Measurements from ENCODE around the gene CDK17.

The CDK17 gene

DNA sequence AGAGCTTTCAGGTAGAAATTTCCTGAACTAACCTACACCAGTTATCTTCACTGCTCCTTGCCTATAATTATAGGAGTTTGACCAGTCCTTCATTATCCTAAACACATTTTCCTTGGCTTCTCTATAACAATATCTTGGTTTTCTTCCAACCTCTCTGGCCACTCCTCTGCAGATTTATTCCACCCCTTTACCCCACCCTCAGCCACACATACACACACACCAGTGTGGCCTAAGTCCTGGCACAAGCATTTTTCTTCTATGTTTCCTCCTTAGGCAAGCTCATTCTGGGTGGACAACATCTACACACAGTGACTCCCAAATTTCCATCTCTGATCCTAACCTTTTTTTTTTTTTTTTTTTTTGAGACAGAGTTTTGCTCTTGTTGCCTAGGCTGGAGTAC lies 25.1 kb downstream of the CDK17 start:
- Histone ChIP-seq H3K9me3 (ENCODE audit: insufficient read depth, low read length) (peaks cover 12% of the 10 kb centered on the region), H3K9ac (ENCODE audit: insufficient read length, low read depth) (no peak overlapping the region), H3K4me1 (ENCODE audit: insufficient read depth, insufficient read length) (no peaks in the 10 kb centered on the region), H3K4me3 (ENCODE audit: insufficient read length, low read depth) (no peak overlapping the region), H3K27me3 (ENCODE audit: insufficient read depth, insufficient read length) (no peaks in the 10 kb centered on the region), H3K36me3 (ENCODE audit: insufficient read depth, insufficient read length, low read length) (no peaks in the 10 kb centered on the region)
- TF ChIP-seq ZNF274 (IDR thresholded peaks at IDR 0.05; ENCODE audit: low read depth, low read length): no peak
- no peak for TF ChIP-seq SUZ12 (IDR thresholded peaks at IDR 0.05; ENCODE audit: extremely low read depth, insufficient read depth, insufficient read length)
- no peak for TF ChIP-seq YY1 (IDR thresholded peaks at IDR 0.05; ENCODE audit: insufficient read depth, insufficient read length)
- DNase-seq (ENCODE audit: low read depth, low spot score): no peak

DNA sequence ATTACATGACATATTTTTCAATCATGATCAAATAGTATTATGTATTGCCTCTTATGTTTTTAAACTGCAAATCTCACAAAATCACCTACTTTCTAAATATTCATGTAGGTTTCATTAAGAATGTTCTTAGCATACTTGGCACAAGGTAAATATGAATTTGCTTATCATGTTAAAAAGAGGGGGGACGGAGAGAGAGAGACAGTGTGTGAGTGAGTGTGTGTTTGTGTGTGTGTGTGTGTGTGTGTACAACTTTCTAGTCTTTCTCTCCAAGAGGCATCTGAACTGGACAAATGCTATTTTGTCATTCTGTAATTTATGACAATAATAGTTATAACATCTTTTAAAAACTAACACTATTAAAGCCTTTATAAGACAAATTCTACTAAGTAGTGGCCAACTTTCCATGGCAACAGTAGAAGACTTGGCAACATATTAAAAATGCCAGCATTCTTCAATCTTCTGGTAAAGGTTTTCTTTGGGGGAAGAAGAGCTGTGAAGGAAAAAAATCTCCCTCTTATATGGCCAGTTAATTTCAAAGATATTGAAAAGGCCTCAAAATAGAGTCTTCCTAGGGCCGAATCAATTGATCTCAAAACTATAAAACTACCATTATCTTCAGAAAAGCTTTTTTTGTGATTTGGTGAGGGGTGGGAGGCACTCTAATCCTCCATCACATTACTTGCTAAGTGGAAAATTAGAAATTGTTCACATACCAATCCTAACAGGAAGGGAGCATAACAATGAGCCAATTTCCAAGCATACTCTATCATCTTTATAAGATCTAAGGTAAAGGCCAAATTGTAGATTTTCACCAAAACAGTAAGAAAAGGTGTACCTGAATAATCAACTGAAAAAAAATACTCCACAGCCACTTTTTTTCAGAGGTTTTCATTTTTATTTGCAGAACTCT lies 28.2 kb downstream of the CDK17 start:
- Histone ChIP-seq H3K9me3 (ENCODE audit: insufficient read depth, low read length) (no peaks in the 10 kb centered on the region), H3K4me3 (ENCODE audit: insufficient read length, low read depth) (no peak overlapping the region), H3K9ac (ENCODE audit: insufficient read length, low read depth) (no peak overlapping the region), H3K36me3 (ENCODE audit: insufficient read depth, insufficient read length, low read length) (no peaks in the 10 kb centered on the region), H3K4me1 (ENCODE audit: insufficient read depth, insufficient read length) (no peaks in the 10 kb centered on the region), H3K27me3 (ENCODE audit: insufficient read depth, insufficient read length) (no peaks in the 10 kb centered on the region)
- no peak for TF ChIP-seq YY1 (IDR thresholded peaks at IDR 0.05; ENCODE audit: insufficient read depth, insufficient read length)
- no peak for TF ChIP-seq SUZ12 (IDR thresholded peaks at IDR 0.05; ENCODE audit: extremely low read depth, insufficient read depth, insufficient read length)
- no peak for TF ChIP-seq ZNF274 (IDR thresholded peaks at IDR 0.05; ENCODE audit: low read depth, low read length)
- no peak for DNase-seq (ENCODE audit: low read depth, low spot score)

DNA sequence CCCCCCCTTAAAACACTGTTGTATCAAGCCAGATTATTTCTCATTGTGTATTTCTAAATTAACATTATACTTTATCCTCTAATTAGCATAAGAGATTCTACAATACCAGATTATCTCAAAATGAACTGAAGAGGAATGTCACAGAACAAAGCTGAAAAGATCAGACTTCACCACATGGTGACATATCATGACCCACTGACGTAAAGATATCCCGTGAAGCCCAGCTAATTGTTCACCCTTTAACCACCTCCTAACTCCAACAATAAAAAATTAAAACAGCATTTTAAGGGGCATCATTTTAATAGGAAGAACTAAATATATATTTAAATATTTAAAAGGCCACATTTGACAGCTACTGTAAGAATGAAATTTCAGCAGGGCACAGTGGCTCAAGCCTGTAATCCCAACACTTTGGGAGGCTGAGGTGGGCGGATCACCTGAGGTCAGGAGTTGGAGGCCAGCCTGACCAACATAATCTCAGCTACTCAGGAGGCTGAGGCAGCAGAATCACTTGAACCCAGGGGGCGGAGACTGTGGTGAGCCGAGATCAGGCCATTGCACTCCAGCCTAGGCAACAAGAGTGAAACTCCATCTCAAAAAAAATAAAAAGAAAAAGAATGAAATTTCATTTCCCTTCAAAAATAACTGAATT lies 29.0 kb downstream of the CDK17 start:
- Histone ChIP-seq H3K36me3 (ENCODE audit: insufficient read depth, insufficient read length, low read length) (no peaks in the 10 kb centered on the region), H3K4me3 (ENCODE audit: insufficient read length, low read depth) (no peak overlapping the region), H3K27me3 (ENCODE audit: insufficient read depth, insufficient read length) (no peaks in the 10 kb centered on the region), H3K9ac (ENCODE audit: insufficient read length, low read depth) (no peak overlapping the region), H3K9me3 (ENCODE audit: insufficient read depth, low read length) (no peaks in the 10 kb centered on the region), H3K4me1 (ENCODE audit: insufficient read depth, insufficient read length) (no peaks in the 10 kb centered on the region)
- TF ChIP-seq ZNF274 (IDR thresholded peaks at IDR 0.05; ENCODE audit: low read depth, low read length) (no peak), YY1 (IDR thresholded peaks at IDR 0.05; ENCODE audit: insufficient read depth, insufficient read length) (no peak), SUZ12 (IDR thresholded peaks at IDR 0.05; ENCODE audit: extremely low read depth, insufficient read depth, insufficient read length) (no peak)
- no peak for DNase-seq (ENCODE audit: low read depth, low spot score)

DNA sequence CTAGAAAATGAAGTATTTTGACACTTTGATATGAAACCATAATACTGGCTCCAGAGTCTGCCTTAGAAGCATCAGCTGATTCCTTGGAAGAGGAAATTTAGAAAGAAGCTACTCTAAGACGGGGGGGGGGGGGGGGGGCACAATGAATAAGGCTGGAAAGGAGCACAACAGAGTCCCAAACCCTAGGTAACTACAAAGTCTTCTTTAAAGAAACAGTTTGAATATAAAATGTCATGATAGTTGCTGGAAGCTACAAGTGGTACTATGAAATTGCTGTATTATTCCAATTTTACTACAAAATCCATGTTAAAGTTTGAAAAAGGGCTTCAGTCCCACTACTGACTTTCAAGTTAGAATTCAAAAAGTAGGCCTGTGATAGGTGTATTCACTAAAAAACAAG lies 31.6 kb downstream of the CDK17 start:
- no peaks in the 10 kb centered on the region for H3K36me3 ChIP-seq (ENCODE audit: insufficient read depth, insufficient read length, low read length)
- no peaks in the 10 kb centered on the region for H3K4me1 ChIP-seq (ENCODE audit: insufficient read depth, insufficient read length)
- no peak overlapping the region for H3K9ac ChIP-seq (ENCODE audit: insufficient read length, low read depth)
- no peak overlapping the region for H3K4me3 ChIP-seq (ENCODE audit: insufficient read length, low read depth)
- H3K27me3 ChIP-seq (ENCODE audit: insufficient read depth, insufficient read length): no peaks in the 10 kb centered on the region
- DNase-seq (ENCODE audit: low read depth, low spot score): no peak
- H3K9me3 ChIP-seq (ENCODE audit: insufficient read depth, low read length): no peaks in the 10 kb centered on the region
- TF ChIP-seq SUZ12 (IDR thresholded peaks at IDR 0.05; ENCODE audit: extremely low read depth, insufficient read depth, insufficient read length): no peak
- no peak for TF ChIP-seq ZNF274 (IDR thresholded peaks at IDR 0.05; ENCODE audit: low read depth, low read length)
- TF ChIP-seq YY1 (IDR thresholded peaks at IDR 0.05; ENCODE audit: insufficient read depth, insufficient read length): no peak

DNA sequence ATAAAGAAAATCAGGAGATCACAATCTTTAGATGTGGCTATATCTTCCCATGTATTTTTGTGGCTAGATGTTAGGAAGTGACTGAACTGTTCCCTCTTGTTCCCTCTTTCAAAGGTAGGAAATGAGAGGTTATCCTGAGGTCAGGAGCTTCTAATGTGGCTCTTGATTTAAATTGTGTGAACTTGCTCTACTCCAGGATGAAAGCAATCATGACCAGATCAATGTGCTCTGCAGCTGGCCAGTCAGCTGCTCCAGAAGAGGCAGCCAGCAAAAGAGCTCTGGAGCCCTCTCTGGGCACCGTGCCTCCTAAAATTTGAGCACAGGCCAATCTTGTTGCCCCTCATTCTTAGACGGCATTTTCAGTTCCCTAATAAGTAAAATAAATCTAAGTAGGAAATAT lies 32.0 kb downstream of the CDK17 start:
- Histone ChIP-seq H3K27me3 (ENCODE audit: insufficient read depth, insufficient read length) (no peaks in the 10 kb centered on the region), H3K9me3 (ENCODE audit: insufficient read depth, low read length) (no peaks in the 10 kb centered on the region), H3K4me3 (ENCODE audit: insufficient read length, low read depth) (no peak overlapping the region), H3K4me1 (ENCODE audit: insufficient read depth, insufficient read length) (no peaks in the 10 kb centered on the region), H3K9ac (ENCODE audit: insufficient read length, low read depth) (no peak overlapping the region), H3K36me3 (ENCODE audit: insufficient read depth, insufficient read length, low read length) (no peaks in the 10 kb centered on the region)
- TF ChIP-seq YY1 (IDR thresholded peaks at IDR 0.05; ENCODE audit: insufficient read depth, insufficient read length) (no peak), ZNF274 (IDR thresholded peaks at IDR 0.05; ENCODE audit: low read depth, low read length) (no peak), SUZ12 (IDR thresholded peaks at IDR 0.05; ENCODE audit: extremely low read depth, insufficient read depth, insufficient read length) (no peak)
- no peak for DNase-seq (ENCODE audit: low read depth, low spot score)

DNA sequence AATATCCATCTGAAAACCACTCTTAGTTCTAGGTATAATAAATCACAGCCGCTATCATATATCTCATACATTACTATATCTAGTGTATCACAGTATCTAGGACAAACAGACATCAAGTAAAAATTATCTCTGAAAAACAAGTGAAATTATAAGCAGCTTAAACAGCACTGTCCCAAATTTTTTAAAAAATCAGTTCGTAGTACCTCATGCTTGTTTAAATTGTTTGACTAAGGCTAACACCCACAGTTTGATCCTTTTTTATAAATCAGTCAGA lies 33.9 kb downstream of the CDK17 start:
- TF ChIP-seq ZNF274 (IDR thresholded peaks at IDR 0.05; ENCODE audit: low read depth, low read length): no peak
- Histone ChIP-seq H3K4me1 (ENCODE audit: insufficient read depth, insufficient read length) (no peaks in the 10 kb centered on the region), H3K27me3 (ENCODE audit: insufficient read depth, insufficient read length) (no peaks in the 10 kb centered on the region)

DNA sequence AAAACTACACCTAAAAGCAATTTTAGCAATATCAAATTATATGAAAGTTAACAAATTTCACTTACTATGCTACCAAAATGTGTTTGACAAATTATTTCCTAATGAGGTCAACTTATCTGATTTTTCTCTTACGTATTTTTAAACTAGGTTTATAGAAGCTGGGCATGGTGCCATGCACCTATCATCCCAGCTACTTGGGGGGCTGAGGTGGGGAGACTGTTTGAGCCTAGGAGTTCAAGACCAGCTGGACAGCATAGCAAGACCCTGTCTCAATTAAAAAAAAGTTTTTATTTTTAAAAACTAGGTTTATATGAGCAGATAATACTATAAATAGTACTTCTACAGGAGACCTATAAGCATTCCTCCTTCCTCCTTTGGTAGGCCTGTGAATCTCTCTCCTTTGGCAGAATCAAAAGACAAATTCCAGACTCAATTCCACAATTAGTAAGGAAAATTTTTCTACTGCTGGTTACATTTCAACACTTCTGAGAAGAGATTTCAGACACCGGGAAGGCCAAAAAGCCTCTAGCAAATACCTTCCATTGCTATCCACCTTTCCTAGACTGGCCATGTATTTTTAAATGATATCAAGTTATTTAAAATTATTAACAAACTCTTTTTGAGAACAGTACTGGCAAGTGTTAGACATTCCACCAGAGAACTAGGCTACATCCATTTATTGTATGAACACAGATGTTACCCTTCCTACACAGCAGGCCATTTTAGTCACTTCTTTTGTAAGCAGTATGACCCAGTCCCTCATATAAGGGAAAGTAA lies 34.4 kb downstream of the CDK17 start:
- TF ChIP-seq YY1 (IDR thresholded peaks at IDR 0.05; ENCODE audit: insufficient read depth, insufficient read length) (no peak), SUZ12 (IDR thresholded peaks at IDR 0.05; ENCODE audit: extremely low read depth, insufficient read depth, insufficient read length) (no peak), ZNF274 (IDR thresholded peaks at IDR 0.05; ENCODE audit: low read depth, low read length) (no peak)
- no peak for DNase-seq (ENCODE audit: low read depth, low spot score)
- no peak overlapping the region for H3K9ac ChIP-seq (ENCODE audit: insufficient read length, low read depth)
- no peaks in the 10 kb centered on the region for H3K27me3 ChIP-seq (ENCODE audit: insufficient read depth, insufficient read length)
- no peaks in the 10 kb centered on the region for H3K9me3 ChIP-seq (ENCODE audit: insufficient read depth, low read length)
- H3K4me3 ChIP-seq (ENCODE audit: insufficient read length, low read depth): no peak overlapping the region
- H3K4me1 ChIP-seq (ENCODE audit: insufficient read depth, insufficient read length): no peaks in the 10 kb centered on the region
- no peaks in the 10 kb centered on the region for H3K36me3 ChIP-seq (ENCODE audit: insufficient read depth, insufficient read length, low read length)

More for the DNA sequence above, 33.9 kb downstream of the CDK17 start:
- Histone ChIP-seq H3K9ac (ENCODE audit: insufficient read length, low read depth) (no peak overlapping the region), H3K36me3 (ENCODE audit: insufficient read depth, insufficient read length, low read length) (no peaks in the 10 kb centered on the region), H3K9me3 (ENCODE audit: insufficient read depth, low read length) (no peaks in the 10 kb centered on the region), H3K4me3 (ENCODE audit: insufficient read length, low read depth) (no peak overlapping the region)
- no peak for DNase-seq (ENCODE audit: low read depth, low spot score)

Data from NT2/D1 (cell line).